IPS-11a (cell line): ENCODE data around the gene LGR4.
"Not testable (repeated sequence)": the region's sequence is repeated elsewhere in the genome, so short reads cannot be mapped to it uniquely, and the experiment has no call there.

Experiments
- H3K4me3 ChIP-seq: one replicate; pipeline ENCODE4 v1.5.1; 2013; ENCODE audit warnings: low read depth, low read length, control low read depth

Gene LGR4

GRCh38 chr11:27460158-27460978, 12.2 kb downstream of the LGR4 start:
- no peak overlapping the region for H3K4me3 ChIP-seq

- H3K4me3 ChIP-seq: no peak overlapping the region
These were observed 13.4 kb downstream of the LGR4 start for GRCh38 chr11:27459191-27459590.

GRCh38 chr11:27458182-27458581, 14.4 kb downstream of the LGR4 start:
- no peak overlapping the region for H3K4me3 ChIP-seq

- no peak overlapping the region for H3K4me3 ChIP-seq
These were observed 15.7 kb downstream of the LGR4 start for GRCh38 chr11:27456795-27457329.

- H3K4me3 ChIP-seq: no peak overlapping the region
These were observed 16.3 kb downstream of the LGR4 start for GRCh38 chr11:27456140-27456794.

GRCh38 chr11:27455667-27456066, 16.9 kb downstream of the LGR4 start:
- no peak overlapping the region for H3K4me3 ChIP-seq

- H3K4me3 ChIP-seq: no peak overlapping the region
These were observed 18.9 kb downstream of the LGR4 start for GRCh38 chr11:27453701-27454100.

GRCh38 chr11:27452147-27452546, 20.4 kb downstream of the LGR4 start:
- no peak overlapping the region for H3K4me3 ChIP-seq

- no peak overlapping the region for H3K4me3 ChIP-seq
These were observed 21.2 kb downstream of the LGR4 start for GRCh38 chr11:27451244-27451965.

GRCh38 chr11:27448184-27448540, 24.4 kb downstream of the LGR4 start:
- not testable (repeated sequence) for H3K4me3 ChIP-seq

- H3K4me3 ChIP-seq: no peak overlapping the region
These were observed 25.1 kb downstream of the LGR4 start for GRCh38 chr11:27447288-27448183.

GRCh38 chr11:27445625-27446024, 27.0 kb downstream of the LGR4 start:
- no peak overlapping the region for H3K4me3 ChIP-seq

GRCh38 chr11:27444801-27445215, 27.8 kb downstream of the LGR4 start:
- no peak overlapping the region for H3K4me3 ChIP-seq

- H3K4me3 ChIP-seq: no peak overlapping the region
These were observed 28.7 kb downstream of the LGR4 start for GRCh38 chr11:27443746-27444507.

- H3K4me3 ChIP-seq: no peak overlapping the region
These were observed 29.4 kb downstream of the LGR4 start for GRCh38 chr11:27443227-27443626.

GRCh38 chr11:27440090-27440489, 32.5 kb downstream of the LGR4 start:
- no peak overlapping the region for H3K4me3 ChIP-seq

- H3K4me3 ChIP-seq: no peak overlapping the region
These were observed 34.0 kb downstream of the LGR4 start for GRCh38 chr11:27438595-27438981.

GRCh38 chr11:27437829-27438594, 34.6 kb downstream of the LGR4 start:
- H3K4me3 ChIP-seq: no peak overlapping the region

GRCh38 chr11:27436916-27437315, 35.7 kb downstream of the LGR4 start:
- H3K4me3 ChIP-seq: no peak overlapping the region
